Tibial nerve (tissue), 3 donors: ENCODE results near the gene SBK1.
A peak's percentile ranks its signal among the peaks of the same experiment; 100 is the strongest.

Source experiments
- POLR2A ChIP-seq, 2 donors: fragments of 450-650 bp; IDR thresholded peaks; one replicate each; pipeline ENCODE4 v1.6.1; 2017; ENCODE audit warnings: antibody characterized with exemption in 2 of 2, mild to moderate bottlenecking in 2 of 2, moderate library complexity in 2 of 2
- TF ChIP-seq, protein P1 (sequence below), 5 experiments: fragments of 200-600 bp in 3 of 5; fragments of 450-650 bp in 2 of 5; sonication (generic) in 3 of 5; IDR thresholded peaks; one replicate each; pipeline ENCODE4 v1.5.1; 2016 to 2019; ENCODE audit warnings: antibody characterized with exemption in 5 of 5, mild to moderate bottlenecking in 3 of 5, moderate library complexity in 2 of 5

DNA sequence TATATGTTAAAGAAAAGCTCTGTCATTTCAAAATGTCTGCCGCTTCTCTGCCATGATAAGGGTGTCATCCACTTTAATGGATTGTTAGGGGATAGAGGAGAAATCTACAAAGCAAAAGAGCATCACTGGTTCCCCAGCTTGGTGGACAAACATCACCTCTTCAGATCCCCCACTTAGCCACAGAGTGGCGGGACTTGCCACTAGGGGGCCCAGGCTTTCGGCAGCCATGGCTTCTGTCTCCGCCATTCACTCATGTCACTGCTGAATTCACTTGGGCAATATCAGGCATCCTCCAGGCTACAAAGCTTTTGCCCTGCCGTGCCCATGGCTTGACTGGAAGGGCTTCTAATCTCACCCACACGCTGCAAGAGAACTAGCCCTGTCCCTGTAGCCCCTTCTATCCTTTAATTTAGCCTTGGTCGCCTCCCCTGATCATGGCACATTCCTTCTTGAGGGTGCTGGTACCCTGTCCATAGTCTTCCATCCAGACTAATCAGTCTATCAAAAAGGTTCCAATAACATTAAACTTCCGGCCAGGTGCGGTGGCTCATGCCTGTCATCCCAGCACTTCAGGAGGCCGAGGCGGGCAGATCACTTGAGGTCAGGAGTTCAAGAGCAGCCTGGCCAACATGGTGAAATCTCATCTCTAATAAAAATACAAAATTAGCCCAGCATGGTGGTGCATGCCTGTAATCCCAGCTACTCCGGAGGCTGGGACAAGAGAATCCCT lies 34.7 kb downstream of the SBK1 start:
- TF ChIP-seq, protein P1, sequence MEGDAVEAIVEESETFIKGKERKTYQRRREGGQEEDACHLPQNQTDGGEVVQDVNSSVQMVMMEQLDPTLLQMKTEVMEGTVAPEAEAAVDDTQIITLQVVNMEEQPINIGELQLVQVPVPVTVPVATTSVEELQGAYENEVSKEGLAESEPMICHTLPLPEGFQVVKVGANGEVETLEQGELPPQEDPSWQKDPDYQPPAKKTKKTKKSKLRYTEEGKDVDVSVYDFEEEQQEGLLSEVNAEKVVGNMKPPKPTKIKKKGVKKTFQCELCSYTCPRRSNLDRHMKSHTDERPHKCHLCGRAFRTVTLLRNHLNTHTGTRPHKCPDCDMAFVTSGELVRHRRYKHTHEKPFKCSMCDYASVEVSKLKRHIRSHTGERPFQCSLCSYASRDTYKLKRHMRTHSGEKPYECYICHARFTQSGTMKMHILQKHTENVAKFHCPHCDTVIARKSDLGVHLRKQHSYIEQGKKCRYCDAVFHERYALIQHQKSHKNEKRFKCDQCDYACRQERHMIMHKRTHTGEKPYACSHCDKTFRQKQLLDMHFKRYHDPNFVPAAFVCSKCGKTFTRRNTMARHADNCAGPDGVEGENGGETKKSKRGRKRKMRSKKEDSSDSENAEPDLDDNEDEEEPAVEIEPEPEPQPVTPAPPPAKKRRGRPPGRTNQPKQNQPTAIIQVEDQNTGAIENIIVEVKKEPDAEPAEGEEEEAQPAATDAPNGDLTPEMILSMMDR (IDR thresholded peaks at IDR 0.05) = peak; percentile 32 to 72 (median 49)
- TF ChIP-seq POLR2A (IDR thresholded peaks at IDR 0.05) = no peak
